GM18867 (cell line): ENCODE data around the gene KNOP1.
A peak's percentile ranks its signal among the peaks of the same experiment; 100 is the strongest.

Experiments used
- ATAC-seq: cut with Tn5 transposase; IDR thresholded peaks from one replicate; pipeline ENCODE4 v1.9.1; 2021; ENCODE audit warnings: mild to moderate bottlenecking, moderate library complexity; ENCODE audit not compliant: unreplicated experiment

KNOP1 gene

GRCh38 chr16:19717741-19718623 is at the start of gene KNOP1, which contains the start of gene IQCK:
KNOP1 (minus strand) TSS chr16:19718227; CDS start chr16:19715035, 3,192 bp downstream.
IQCK (plus strand) TSS chr16:19718271; CDS start chr16:19718307, 36 bp downstream.
- ATAC-seq = peak; percentile 96

- ATAC-seq = no peak
These were observed 49.5 kb upstream of the KNOP1 start for GRCh38 chr16:19767497-19767896.

- no peak for ATAC-seq
These were observed 49.0 kb upstream of the KNOP1 start for GRCh38 chr16:19766988-19767387.

GRCh38 chr16:19766554-19766884 is 48.5 kb upstream of the KNOP1 start:
- ATAC-seq = no peak

GRCh38 chr16:19765860-19766553 is 48.0 kb upstream of the KNOP1 start:
- ATAC-seq = no peak

GRCh38 chr16:19760356-19761060 is 42.5 kb upstream of the KNOP1 start:
- no peak for ATAC-seq

- no peak for ATAC-seq
These were observed 40.0 kb upstream of the KNOP1 start for GRCh38 chr16:19757762-19758595.

GRCh38 chr16:19757026-19757425 is 39.0 kb upstream of the KNOP1 start:
- ATAC-seq = no peak

GRCh38 chr16:19755268-19755667 is 37.2 kb upstream of the KNOP1 start:
- no peak for ATAC-seq

GRCh38 chr16:19754644-19755036 is 36.6 kb upstream of the KNOP1 start:
- ATAC-seq = no peak

GRCh38 chr16:19753815-19754643 is 36.0 kb upstream of the KNOP1 start:
- ATAC-seq = no peak

GRCh38 chr16:19751478-19752385 is 33.7 kb upstream of the KNOP1 start:
- no peak for ATAC-seq

- no peak for ATAC-seq
These were observed 31.6 kb upstream of the KNOP1 start for GRCh38 chr16:19749571-19750080.

- ATAC-seq = no peak
These were observed 30.6 kb upstream of the KNOP1 start for GRCh38 chr16:19748389-19749168.

- ATAC-seq = no peak
These were observed 28.5 kb upstream of the KNOP1 start for GRCh38 chr16:19746561-19746960.

GRCh38 chr16:19745286-19746010 is 27.4 kb upstream of the KNOP1 start:
- no peak for ATAC-seq

- ATAC-seq = no peak
These were observed 26.6 kb upstream of the KNOP1 start for GRCh38 chr16:19744670-19745069.
